Endodermal cell (in vitro differentiated cells): Measurements from ENCODE around the gene CADM3. TPM values are rescaled to one million over a fixed set of nuclear protein-coding genes. Genes with fewer than 3 reads are reported as not detected.

Experiments
- DNase-seq: peaks from one replicate; pipeline ENCODE4 v3.0.0-alpha.2; 2017
- H3K27ac ChIP-seq: 2 replicates; pipeline ENCODE4 v1.5.1; 2013; ENCODE audit warnings: mild to moderate bottlenecking, low read depth, low read length, moderate library complexity
- H3K27me3 ChIP-seq: 2 replicates; pipeline ENCODE4 v1.6.1; 2013; ENCODE audit warnings: mild to moderate bottlenecking, low read length, moderate library complexity; ENCODE audit not compliant: insufficient read depth, control insufficient read depth, poor library complexity, severe bottlenecking
- H3K36me3 ChIP-seq: 2 replicates; pipeline ENCODE4 v1.7.0; 2013; ENCODE audit warnings: mild to moderate bottlenecking, low read length, moderate library complexity; ENCODE audit not compliant: control insufficient read depth, insufficient read depth
- H3K4me1 ChIP-seq: one replicate; pipeline ENCODE4 v1.7.0; 2013; ENCODE audit warnings: low read length; ENCODE audit not compliant: control insufficient read depth, insufficient read depth
- H3K4me3 ChIP-seq: 2 replicates; pipeline ENCODE4 v1.5.1; 2013; ENCODE audit warnings: mild to moderate bottlenecking, low read length, moderate library complexity
- H3K9ac ChIP-seq: 2 replicates; pipeline ENCODE4 v1.6.1; 2013; ENCODE audit warnings: mild to moderate bottlenecking, low read length, moderate library complexity; ENCODE audit not compliant: poor library complexity, severe bottlenecking; ENCODE audit errors: extremely low read depth
- H3K9me3 ChIP-seq: 2 replicates; pipeline ENCODE4 v1.6.1; 2013; ENCODE audit warnings: mild to moderate bottlenecking, low read length, moderate library complexity; ENCODE audit not compliant: control insufficient read depth
- H3K27ac Mint-ChIP-seq: 2 replicates; pipeline ENCODE4 v1.8.0; 2020; ENCODE audit warnings: mixed read lengths
- H3K27me3 Mint-ChIP-seq: 2 replicates; pipeline ENCODE4 v1.8.0; 2021; ENCODE audit warnings: mild to moderate bottlenecking, mixed read lengths; ENCODE audit not compliant: insufficient read depth
- H3K36me3 Mint-ChIP-seq: 2 replicates; pipeline ENCODE4 v1.8.0; 2020; ENCODE audit warnings: low read depth, mixed read lengths
- H3K4me1 Mint-ChIP-seq: 2 replicates; pipeline ENCODE4 v1.8.0; 2020; ENCODE audit warnings: mixed read lengths
- H3K4me3 Mint-ChIP-seq: 2 replicates; pipeline ENCODE4 v1.8.0; 2020; ENCODE audit warnings: mild to moderate bottlenecking, moderate library complexity, mixed read lengths
- H3K9me3 Mint-ChIP-seq: 2 replicates; pipeline ENCODE4 v1.8.0; 2020; ENCODE audit warnings: mild to moderate bottlenecking, mixed read lengths
- WGBS, 2 experiments: methylation state at CpG; one replicate each; pipeline versions ENCODE4 v1.1.5 to v1.1.7; 2013; ENCODE audit warnings: missing lambda C conversion rate in 2 of 2, mixed read lengths in 1 of 2; ENCODE audit not compliant: insufficient coverage in 1 of 2, insufficient read length in 1 of 2; 5-methylcytosine and 5-hydroxymethylcytosine counted together
- total RNA-seq, 2 donors: library from RNA; stranded (reverse); fragmentation: NEBNext Ultra II Directional in 1 of 2; extraction: Animal tissue kit (Norgen Biotek cat#: 25700) in 1 of 2; gene quantifications; 2 replicates in 1 of 2; 3 replicates in 1 of 2; pipeline ENCODE4 v1.2.1, GENCODE V29; 2021
- TF ChIP-seq, protein P1 (sequence below): fragments of 200-600 bp; sonication (generic); conservative IDR thresholded peaks from 2 replicates; pipeline ENCODE4 v1.5.0; 2021; ENCODE audit warnings: antibody characterized with exemption, mild to moderate bottlenecking

Gene CADM3
- total RNA-seq, 2 donors from 2014 or later, result 2.4 to 4.0 TPM

DNA sequence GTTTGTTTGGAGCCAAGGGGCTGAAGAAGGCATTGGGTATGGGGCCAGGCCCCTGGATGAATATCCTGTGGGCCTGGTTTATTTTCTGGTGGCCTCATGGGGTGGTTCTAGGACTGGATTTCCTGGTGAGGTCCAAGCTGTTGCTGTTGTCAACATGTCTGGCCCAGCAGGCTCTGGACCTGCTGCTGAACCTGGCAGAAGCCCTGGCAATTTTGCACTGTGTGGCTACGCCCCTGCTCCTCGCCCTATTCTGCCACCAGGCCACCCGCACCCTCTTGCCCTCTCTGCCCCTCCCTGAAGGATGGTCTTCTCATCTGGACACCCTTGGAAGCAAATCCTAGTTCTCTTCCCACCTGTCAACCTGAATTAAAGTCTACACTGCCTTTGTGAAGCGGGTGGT lies 34.7 kb downstream of the CADM3 start:
- Mint-ChIP-seq H3K27me3 (peaks cover 33% of the 10 kb centered on the region), H3K36me3 (no peaks in the 10 kb centered on the region), H3K9me3 (no peaks in the 10 kb centered on the region), H3K4me3 (no peak overlapping the region), H3K27ac (no peak overlapping the region), H3K4me1 (no peaks in the 10 kb centered on the region)
- Histone ChIP-seq H3K9ac (no peak overlapping the region), H3K27ac (no peak overlapping the region), H3K4me3 (no peak overlapping the region), H3K27me3 (peaks cover 23% of the 10 kb centered on the region), H3K4me1 (no peaks in the 10 kb centered on the region), H3K9me3 (no peaks in the 10 kb centered on the region), H3K36me3 (no peaks in the 10 kb centered on the region)
- DNase-seq, result no peak
- TF ChIP-seq, protein P1, sequence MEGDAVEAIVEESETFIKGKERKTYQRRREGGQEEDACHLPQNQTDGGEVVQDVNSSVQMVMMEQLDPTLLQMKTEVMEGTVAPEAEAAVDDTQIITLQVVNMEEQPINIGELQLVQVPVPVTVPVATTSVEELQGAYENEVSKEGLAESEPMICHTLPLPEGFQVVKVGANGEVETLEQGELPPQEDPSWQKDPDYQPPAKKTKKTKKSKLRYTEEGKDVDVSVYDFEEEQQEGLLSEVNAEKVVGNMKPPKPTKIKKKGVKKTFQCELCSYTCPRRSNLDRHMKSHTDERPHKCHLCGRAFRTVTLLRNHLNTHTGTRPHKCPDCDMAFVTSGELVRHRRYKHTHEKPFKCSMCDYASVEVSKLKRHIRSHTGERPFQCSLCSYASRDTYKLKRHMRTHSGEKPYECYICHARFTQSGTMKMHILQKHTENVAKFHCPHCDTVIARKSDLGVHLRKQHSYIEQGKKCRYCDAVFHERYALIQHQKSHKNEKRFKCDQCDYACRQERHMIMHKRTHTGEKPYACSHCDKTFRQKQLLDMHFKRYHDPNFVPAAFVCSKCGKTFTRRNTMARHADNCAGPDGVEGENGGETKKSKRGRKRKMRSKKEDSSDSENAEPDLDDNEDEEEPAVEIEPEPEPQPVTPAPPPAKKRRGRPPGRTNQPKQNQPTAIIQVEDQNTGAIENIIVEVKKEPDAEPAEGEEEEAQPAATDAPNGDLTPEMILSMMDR, result no peak
- WGBS, 2 experiments, result 92 to 100% methylated on average over 2 to 4 of the region's 4 CpGs

DNA sequence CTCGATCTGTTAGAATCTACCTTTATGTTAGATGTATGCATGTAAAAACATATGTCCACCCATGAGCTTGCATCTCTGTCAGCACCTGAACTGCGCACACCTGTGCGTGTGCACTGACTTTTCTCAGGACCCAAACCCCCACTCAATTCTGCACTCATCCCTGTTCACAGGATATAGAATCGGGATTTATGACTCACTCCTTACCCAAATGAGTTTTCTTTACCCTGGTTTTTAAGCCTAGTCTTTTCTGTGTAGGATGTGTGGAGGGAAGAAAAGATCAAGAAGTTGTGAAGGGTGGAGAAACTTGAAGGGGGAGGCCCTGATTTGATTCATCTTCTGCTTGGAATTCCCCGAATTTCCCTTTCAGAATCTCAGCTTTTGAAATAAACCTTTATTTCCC lies 35.7 kb downstream of the CADM3 start:
- H3K4me1 ChIP-seq, result no peaks in the 10 kb centered on the region
- H3K36me3 ChIP-seq, result no peaks in the 10 kb centered on the region
- H3K36me3 Mint-ChIP-seq, result no peaks in the 10 kb centered on the region
- no peak for DNase-seq
- no peak overlapping the region for H3K9ac ChIP-seq
- 82 to 85% methylated on average over 3 to 5 of the region's 5 CpGs for WGBS, 2 experiments
- H3K27me3 ChIP-seq, result peaks cover 26% of the 10 kb centered on the region
- H3K4me3 ChIP-seq, result no peak overlapping the region
- no peak overlapping the region for H3K27ac ChIP-seq
- H3K4me1 Mint-ChIP-seq, result peaks cover 2% of the 10 kb centered on the region
- no peaks in the 10 kb centered on the region for H3K9me3 ChIP-seq
- H3K4me3 Mint-ChIP-seq, result no peak overlapping the region
- no peaks in the 10 kb centered on the region for H3K9me3 Mint-ChIP-seq
- peaks cover 33% of the 10 kb centered on the region for H3K27me3 Mint-ChIP-seq
- TF ChIP-seq, protein P1, result no peak
- no peak overlapping the region for H3K27ac Mint-ChIP-seq

DNA sequence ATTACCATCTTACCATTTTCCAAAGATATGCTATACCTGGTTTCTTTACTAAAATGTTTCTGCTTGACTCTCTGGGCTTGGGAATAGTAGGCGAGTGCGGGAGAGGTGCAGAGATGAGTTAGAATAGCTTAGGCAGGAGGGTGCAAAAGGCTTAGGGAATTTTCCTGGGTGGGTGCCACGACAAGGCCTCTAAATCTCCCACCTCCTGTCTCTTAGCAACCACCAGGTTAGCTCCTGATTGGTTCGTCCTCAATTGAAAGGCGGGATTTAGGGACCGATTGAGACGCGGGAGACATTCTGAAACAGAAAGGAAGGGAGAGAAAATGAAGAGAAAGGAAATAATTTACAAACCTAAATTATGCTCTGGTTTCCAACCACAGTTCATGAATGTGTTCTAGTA lies 36.4 kb downstream of the CADM3 start:
- Mint-ChIP-seq H3K27me3 (peaks cover 33% of the 10 kb centered on the region), H3K4me1 (peaks cover 2% of the 10 kb centered on the region), H3K27ac (no peak overlapping the region), H3K9me3 (no peaks in the 10 kb centered on the region), H3K4me3 (no peak overlapping the region), H3K36me3 (no peaks in the 10 kb centered on the region)
- peak; percentile 18 for DNase-seq
- 0 to 44% methylated on average over 1 to 8 of the region's 8 CpGs for WGBS, 2 experiments
- H3K4me1 ChIP-seq, result no peaks in the 10 kb centered on the region
- TF ChIP-seq, protein P1, result no peak
- no peak overlapping the region for H3K27ac ChIP-seq
- no peak overlapping the region for H3K9ac ChIP-seq
- no peaks in the 10 kb centered on the region for H3K36me3 ChIP-seq
- H3K9me3 ChIP-seq, result no peaks in the 10 kb centered on the region
- H3K27me3 ChIP-seq, result peaks cover 27% of the 10 kb centered on the region
- no peak overlapping the region for H3K4me3 ChIP-seq
